Hepatocyte (in vitro differentiated cells): Measurements from ENCODE around the gene DCTN2. TPM values are rescaled to one million over a fixed set of nuclear protein-coding genes. Genes with fewer than 3 reads are reported as not detected.
"Not testable (repeated sequence)": the region's sequence is repeated elsewhere in the genome, so short reads cannot be mapped to it uniquely, and the experiment has no call there.

Source experiments
- DNase-seq: peaks from one replicate; pipeline ENCODE4 v3.0.0-alpha.2; 2016; ENCODE audit warnings: low spot score
- H2AFZ ChIP-seq: fragments of 200-600 bp; sonication (generic); 2 replicates; pipeline ENCODE4 v1.6.0; 2016; ENCODE audit warnings: antibody characterized with exemption, mild to moderate bottlenecking
- H3K27ac ChIP-seq: fragments of 200-600 bp; sonication (generic); 2 replicates; pipeline ENCODE4 v1.5.1; 2016; ENCODE audit warnings: mild to moderate bottlenecking
- H3K27me3 ChIP-seq: fragments of 200-600 bp; sonication (generic); 2 replicates; pipeline ENCODE4 v1.6.1; 2016
- H3K36me3 ChIP-seq: fragments of 200-600 bp; sonication (generic); replicated peaks from 2 replicates; pipeline ENCODE4 v1.5.1; 2016; ENCODE audit warnings: low read depth; ENCODE audit not compliant: insufficient read depth
- H3K4me1 ChIP-seq: fragments of 200-600 bp; sonication (generic); 2 replicates; pipeline ENCODE4 v1.5.1; 2016; ENCODE audit warnings: mild to moderate bottlenecking, moderate library complexity; ENCODE audit not compliant: insufficient read depth
- H3K4me2 ChIP-seq: fragments of 200-600 bp; sonication (generic); 2 replicates; pipeline ENCODE4 v1.6.0; 2016
- H3K4me3 ChIP-seq: fragments of 200-600 bp; sonication (generic); 2 replicates; pipeline ENCODE4 v1.5.1; 2016; ENCODE audit warnings: mild to moderate bottlenecking
- H3K79me2 ChIP-seq: fragments of 200-600 bp; sonication (generic); 2 replicates; pipeline ENCODE4 v1.6.0; 2017; ENCODE audit warnings: mild to moderate bottlenecking
- H3K9me2 ChIP-seq: fragments of 200-600 bp; sonication (generic); replicated peaks from 2 replicates; pipeline ENCODE4 v1.6.0; 2017; ENCODE audit warnings: mild to moderate bottlenecking; ENCODE audit not compliant: insufficient read depth
- H3K9me3 ChIP-seq: fragments of 200-600 bp; sonication (generic); 2 replicates; pipeline ENCODE4 v1.5.1; 2016; ENCODE audit warnings: low read depth, mild to moderate bottlenecking
- H4K20me1 ChIP-seq: fragments of 200-600 bp; sonication (generic); 2 replicates; pipeline ENCODE4 v1.6.0; 2016; ENCODE audit warnings: mild to moderate bottlenecking; ENCODE audit not compliant: insufficient read depth, poor library complexity, severe bottlenecking
- CTCF ChIP-seq: fragments of 200-600 bp; sonication (generic); IDR thresholded peaks from 2 replicates; pipeline ENCODE4 v1.5.1; 2016; ENCODE audit warnings: antibody characterized with exemption, mild to moderate bottlenecking; ENCODE audit not compliant: poor library complexity
- EZH2 ChIP-seq: fragments of 200-600 bp; sonication (generic); IDR thresholded peaks from 2 replicates; pipeline ENCODE4 v1.6.1; 2016; ENCODE audit warnings: antibody characterized with exemption, mild to moderate bottlenecking, borderline replicate concordance
- EZH2phosphoT487 ChIP-seq: fragments of 200-600 bp; sonication (generic); IDR thresholded peaks from one replicate; pipeline ENCODE4 v1.6.1; 2018; ENCODE audit warnings: antibody characterized with exemption, mild to moderate bottlenecking, low read depth, moderate library complexity; ENCODE audit not compliant: unreplicated experiment, severe bottlenecking
- WGBS: methylation state at CpG from one replicate; pipeline ENCODE4 v1.1.6; 2016; ENCODE audit warnings: low lambda C conversion rate; ENCODE audit errors: missing lambda C conversion rate; 5-methylcytosine and 5-hydroxymethylcytosine counted together
- polyA plus RNA-seq: library from polyadenylated mRNA; unstranded; fragments of >200 nt; fragmentation: Nextera tagmentation; extraction: Ambion mirVana; gene quantifications from 2 replicates; pipeline ENCODE4 v1.2.1, GENCODE V29; 2016
- total RNA-seq: library from RNA; depleted of rRNA; stranded (reverse); fragments of >200 nt; gene quantifications from 2 replicates; pipeline ENCODE4 v1.2.3, GENCODE V29; 2014

DCTN2 gene
- total and polyA plus RNA-seq, 2 experiments from 2014 or later = 110 to 124 TPM

- 90% methylated on average over 18 of the region's 18 CpGs for WGBS
- H3K79me2 ChIP-seq = no peaks in the 10 kb centered on the region
- no peak for DNase-seq
- no peaks in the 10 kb centered on the region for H3K4me1 ChIP-seq
- no peak overlapping the region for H3K27ac ChIP-seq
- H4K20me1 ChIP-seq = no peaks in the 10 kb centered on the region
- H3K4me3 ChIP-seq = no peak overlapping the region
- H3K36me3 ChIP-seq = no peaks in the 10 kb centered on the region
- H3K9me2 ChIP-seq = no peaks in the 10 kb centered on the region
- H3K27me3 ChIP-seq = no peaks in the 10 kb centered on the region
- H3K4me2 ChIP-seq = no peak overlapping the region
- no peaks in the 10 kb centered on the region for H3K9me3 ChIP-seq
- TF ChIP-seq EZH2phosphoT487 (no peak), CTCF (no peak), EZH2 (no peak)
- H2AFZ ChIP-seq = no peak overlapping the region
These were observed 22.9 kb upstream of the DCTN2 start for GRCh38 chr12:57569858-57570257.

DNA sequence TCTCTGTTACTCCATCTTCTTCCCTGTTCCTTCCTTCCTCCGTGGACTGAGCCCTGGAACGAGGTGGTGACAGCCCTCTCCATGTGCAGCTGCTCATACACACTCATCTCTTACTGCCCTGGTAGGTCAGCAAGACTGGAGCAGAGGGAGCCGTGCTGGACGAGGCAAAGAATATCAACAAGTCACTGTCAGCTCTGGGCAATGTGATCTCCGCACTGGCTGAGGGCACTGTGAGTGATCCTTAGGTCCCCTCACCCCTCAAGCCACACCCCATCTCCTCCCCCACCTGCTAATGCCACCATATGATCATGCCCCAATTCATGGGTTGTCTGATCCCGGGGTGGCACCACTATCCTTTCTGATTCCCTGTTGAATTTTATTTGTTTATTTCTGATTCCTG is 21.8 kb upstream of the DCTN2 start:
- Histone ChIP-seq H3K36me3 (no peaks in the 10 kb centered on the region), H3K9me2 (no peaks in the 10 kb centered on the region), H2AFZ (no peak overlapping the region), H3K4me3 (no peak overlapping the region), H3K27me3 (no peaks in the 10 kb centered on the region), H3K27ac (no peak overlapping the region), H3K4me2 (no peak overlapping the region), H3K4me1 (no peaks in the 10 kb centered on the region), H4K20me1 (no peaks in the 10 kb centered on the region), H3K9me3 (no peaks in the 10 kb centered on the region), H3K79me2 (no peaks in the 10 kb centered on the region)
- DNase-seq = no peak
- 82% methylated on average over 6 of the region's 6 CpGs for WGBS
- TF ChIP-seq CTCF = no peak
- TF ChIP-seq EZH2phosphoT487 = no peak
- no peak for TF ChIP-seq EZH2

DNA sequence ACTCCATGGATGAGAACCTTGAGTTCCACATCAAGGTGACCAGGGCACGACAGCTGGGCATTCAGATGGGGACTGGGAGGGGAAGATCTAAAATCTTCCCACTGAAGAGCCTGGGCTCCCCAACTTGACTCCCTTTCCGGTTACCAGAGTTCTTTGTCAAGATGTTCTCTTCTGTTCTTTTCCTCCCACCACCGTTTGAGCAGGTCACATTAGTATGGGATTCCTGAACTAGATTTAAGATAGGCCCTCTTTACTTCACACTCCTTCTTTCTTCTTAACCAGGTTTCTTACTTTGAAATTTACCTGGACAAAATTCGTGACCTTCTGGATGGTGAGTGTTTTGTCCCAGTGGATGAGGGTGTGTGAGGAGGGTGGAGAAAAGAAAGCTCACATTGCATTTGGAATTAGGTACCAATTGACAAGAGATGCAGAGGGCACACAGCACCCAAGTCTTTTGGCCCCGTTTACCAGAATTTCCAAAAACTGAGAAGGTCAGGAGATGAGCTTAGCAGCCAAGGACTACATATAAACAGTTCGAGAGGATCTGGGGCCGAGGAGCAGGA is 17.3 kb upstream of the DCTN2 start:
- 90% methylated on average over 7 of the region's 7 CpGs for WGBS
- no peak for DNase-seq
- Histone ChIP-seq H3K27ac (no peak overlapping the region), H2AFZ (no peak overlapping the region), H3K4me3 (no peak overlapping the region), H3K36me3 (no peaks in the 10 kb centered on the region), H3K4me2 (no peak overlapping the region), H3K9me2 (no peaks in the 10 kb centered on the region), H3K27me3 (peaks cover 3% of the 10 kb centered on the region), H3K79me2 (no peaks in the 10 kb centered on the region), H3K9me3 (no peaks in the 10 kb centered on the region), H3K4me1 (no peaks in the 10 kb centered on the region), H4K20me1 (no peaks in the 10 kb centered on the region)
- TF ChIP-seq CTCF (no peak), EZH2phosphoT487 (no peak), EZH2 (no peak)

- Histone ChIP-seq H3K79me2 (no peaks in the 10 kb centered on the region), H2AFZ (no peak overlapping the region), H3K9me2 (no peaks in the 10 kb centered on the region), H4K20me1 (no peaks in the 10 kb centered on the region), H3K4me2 (no peak overlapping the region), H3K4me1 (no peaks in the 10 kb centered on the region), H3K27me3 (peaks cover 3% of the 10 kb centered on the region), H3K4me3 (no peak overlapping the region), H3K9me3 (no peaks in the 10 kb centered on the region), H3K27ac (no peak overlapping the region), H3K36me3 (no peaks in the 10 kb centered on the region)
- WGBS = 69% methylated on average over 4 of the region's 4 CpGs
- TF ChIP-seq EZH2 = no peak
- TF ChIP-seq CTCF = no peak
- TF ChIP-seq EZH2phosphoT487 = no peak
- DNase-seq = no peak
These were observed 16.4 kb upstream of the DCTN2 start for GRCh38 chr12:57563358-57563757.

DNA sequence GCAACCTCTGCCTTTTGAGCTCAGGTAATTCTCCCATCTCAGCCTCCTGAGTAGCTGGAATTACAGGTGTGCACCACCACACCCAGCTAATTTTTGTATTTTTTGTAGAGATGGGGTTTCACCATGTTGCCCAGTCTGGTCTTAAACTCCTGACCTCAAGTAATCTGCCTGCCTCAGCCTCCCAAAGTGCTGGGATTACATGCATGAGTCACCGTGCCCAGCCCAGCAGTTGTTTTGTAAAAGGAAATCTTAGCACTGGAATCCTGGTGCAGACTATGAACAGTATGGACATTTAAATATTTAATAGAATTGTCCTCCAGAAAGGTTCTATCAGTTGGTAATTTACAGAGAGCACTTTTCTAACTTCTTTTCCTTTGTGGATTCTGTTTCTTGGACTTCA is 14.1 kb upstream of the DCTN2 start:
- H3K4me3 ChIP-seq, H2AFZ ChIP-seq, H3K4me1 ChIP-seq, H3K79me2 ChIP-seq, DNase-seq, H3K27ac ChIP-seq, H3K9me3 ChIP-seq, H3K9me2 ChIP-seq, H3K4me2 ChIP-seq, H3K27me3 ChIP-seq, H3K36me3 ChIP-seq, H4K20me1 ChIP-seq: not testable (repeated sequence)
- 50% methylated on average over 1 of the region's 1 CpG for WGBS
